PC-9 (cell line): Measurements from ENCODE around the gene WRAP73. TPM values are rescaled to one million over a fixed set of nuclear protein-coding genes. Genes with fewer than 3 reads are reported as not detected.

Experiments
- BruUV-seq: library from RNA; stranded (reverse); fragments of 400-500 nt; replicated peaks from 2 replicates; lab custom pipeline; 2021; lab: Mats Ljungman, UMichigan
- CTCF ChIA-PET: fragments of 300-600 bp; sonication (Branson Sonifier 250); formaldehyde crosslinking; loops from one replicate; lab custom pipeline; 2022; ENCODE audit warnings: antibody characterized with exemption; lab: Charles Lee
- POLR2A ChIA-PET: fragments of 300-600 bp; sonication (Branson Sonifier 250); formaldehyde crosslinking; loops from one replicate; lab custom pipeline; 2022; ENCODE audit warnings: antibody characterized with exemption; ENCODE audit not compliant: unreplicated experiment; lab: Charles Lee
- DNase-seq, 2 experiments: peaks; one replicate each; pipeline versions ENCODE4 v3.0.0 to v3.0.0-alpha.2; 2015 to 2022; ENCODE audit warnings: mixed read lengths in 1 of 2
- H2AFZ ChIP-seq: fragments of 200-600 bp; sonication (generic); 2 replicates; pipeline ENCODE4 v1.8.1; 2017; ENCODE audit warnings: antibody characterized with exemption
- H3F3A ChIP-seq: fragments of 200-600 bp; sonication (generic); 2 replicates; pipeline ENCODE4 v1.8.1; 2017; ENCODE audit warnings: antibody characterized with exemption, mild to moderate bottlenecking, low read depth; ENCODE audit not compliant: insufficient read depth
- H3K27ac ChIP-seq: fragments of 200-600 bp; sonication (generic); 2 replicates; pipeline ENCODE4 v1.6.1; 2016; ENCODE audit warnings: mixed run types
- H3K27me3 ChIP-seq: fragments of 200-600 bp; sonication (generic); 2 replicates; pipeline ENCODE4 v1.6.1; 2016; ENCODE audit warnings: low read depth, mixed run types; ENCODE audit not compliant: insufficient read depth
- H3K36me3 ChIP-seq: fragments of 200-600 bp; sonication (generic); 2 replicates; pipeline ENCODE4 v1.6.1; 2016; ENCODE audit warnings: low read depth, mixed run types
- H3K4me1 ChIP-seq: fragments of 200-600 bp; sonication (generic); replicated peaks from 2 replicates; pipeline ENCODE4 v1.6.1; 2016; ENCODE audit warnings: mixed run types; ENCODE audit not compliant: insufficient read depth
- H3K4me2 ChIP-seq: fragments of 200-600 bp; sonication (generic); 2 replicates; pipeline ENCODE4 v1.6.1; 2017; ENCODE audit warnings: mixed run types
- H3K4me3 ChIP-seq: fragments of 200-600 bp; sonication (generic); 2 replicates; pipeline ENCODE4 v1.6.1; 2016; ENCODE audit warnings: mixed run types
- H3K79me2 ChIP-seq: fragments of 200-600 bp; sonication (generic); 2 replicates; pipeline ENCODE4 v1.6.1; 2017; ENCODE audit warnings: low read depth, mixed run types
- H3K9me2 ChIP-seq: fragments of 200-600 bp; sonication (generic); 2 replicates; pipeline ENCODE4 v1.8.1; 2017; ENCODE audit warnings: mild to moderate bottlenecking; ENCODE audit not compliant: insufficient read depth
- H3K9me3 ChIP-seq: fragments of 200-600 bp; sonication (generic); 2 replicates; pipeline ENCODE4 v1.8.1; 2016; ENCODE audit warnings: low read depth; ENCODE audit not compliant: insufficient read depth
- H4K20me1 ChIP-seq: fragments of 200-600 bp; sonication (generic); 2 replicates; pipeline ENCODE4 v1.8.1; 2017; ENCODE audit not compliant: insufficient read depth
- CTCF ChIP-seq: fragments of 200-600 bp; sonication (generic); conservative IDR thresholded peaks from 2 replicates; pipeline ENCODE4 v1.6.1; 2017; ENCODE audit warnings: mixed run types, antibody characterized with exemption, mild to moderate bottlenecking, moderate library complexity
- EZH2 ChIP-seq: fragments of 200-600 bp; sonication (generic); IDR thresholded peaks from 2 replicates; pipeline ENCODE4 v1.8.0; 2017; ENCODE audit warnings: antibody characterized with exemption, low read depth
- intact Hi-C: fragments of 100-400 bp; cut with micrococcal nuclease; formaldehyde crosslinking; loops from one replicate; pipeline ENCODE4 v1.10.0; 2022; ENCODE audit not compliant: unreplicated experiment
- total RNA-seq: library from RNA; stranded (reverse); gene quantifications from 2 replicates; pipeline ENCODE4 v1.2.3, GENCODE V29; 2021

The WRAP73 gene
- total RNA-seq, 1 experiment from 2014 or later = 25.5 TPM

GRCh38 chr1:3617806-3618345 lies 32.0 kb downstream of the WRAP73 start:
- Histone ChIP-seq H3K9me2 (no peaks in the 10 kb centered on the region), H3K4me2 (no peak overlapping the region), H3K79me2 (no peaks in the 10 kb centered on the region), H3F3A (peaks cover 12% of the 10 kb centered on the region; the same call in 1 of the 2 replicates), H3K27ac (no peak overlapping the region), H3K36me3 (no peaks in the 10 kb centered on the region), H3K4me1 (peaks cover 33% of the 10 kb centered on the region), H4K20me1 (no peaks in the 10 kb centered on the region), H3K27me3 (no peaks in the 10 kb centered on the region), H3K9me3 (no peaks in the 10 kb centered on the region), H3K4me3 (no peak overlapping the region), H2AFZ (no peak overlapping the region)
- CTCF ChIA-PET = interaction anchor here (0.6 kb wide), 1 partner anchor 54 kb away, joined by 3 read pairs; no protein-coding TSS in a partner anchor
- intact Hi-C loops = no loop called here
- no TSS peak for BruUV-seq
- no peak for TF ChIP-seq CTCF
- TF ChIP-seq EZH2 = no peak
- POLR2A ChIA-PET = no interaction called here
- DNase-seq = no peak

DNA sequence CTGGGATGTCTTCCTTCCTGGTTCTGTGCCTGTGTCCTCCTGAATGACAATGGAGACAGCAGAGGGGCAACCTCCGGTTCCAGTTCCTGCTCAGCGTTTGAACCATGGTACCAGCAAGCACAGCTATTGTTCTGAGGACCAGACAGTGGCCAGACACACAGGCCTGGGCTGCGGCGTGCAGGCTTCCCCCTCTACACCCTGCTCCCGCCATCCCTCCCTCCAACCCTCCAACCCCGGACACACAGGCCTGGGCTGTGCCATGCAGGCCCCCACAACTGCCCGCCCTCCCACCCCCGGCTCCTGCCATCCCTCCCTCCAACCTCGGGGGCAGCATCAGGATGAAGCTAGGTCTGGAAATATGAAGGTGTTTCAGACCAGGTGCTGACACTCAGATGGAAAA lies 33.0 kb downstream of the WRAP73 start:
- no peak for DNase-seq
- H3K4me3 ChIP-seq = no peak overlapping the region
- no peaks in the 10 kb centered on the region for H3K9me3 ChIP-seq
- intact Hi-C loops = no loop called here
- no peaks in the 10 kb centered on the region for H3K9me2 ChIP-seq
- peaks cover 41% of the 10 kb centered on the region for H3K4me1 ChIP-seq
- H3F3A ChIP-seq = peaks cover 22% of the 10 kb centered on the region; the same call in 1 of the 2 replicates
- H4K20me1 ChIP-seq = no peaks in the 10 kb centered on the region
- H3K79me2 ChIP-seq = no peaks in the 10 kb centered on the region
- H3K27me3 ChIP-seq = no peaks in the 10 kb centered on the region
- no peak overlapping the region for H2AFZ ChIP-seq
- TF ChIP-seq CTCF = no peak
- TF ChIP-seq EZH2 = no peak
- POLR2A ChIA-PET = no interaction called here
- H3K36me3 ChIP-seq = no peaks in the 10 kb centered on the region
- CTCF ChIA-PET = interaction anchor here (0.5 to 0.6 kb wide), 2 partner anchors 87 to 94 kb away, joined by 6 to 8 read pairs; no protein-coding TSS in a partner anchor
- no peak overlapping the region for H3K4me2 ChIP-seq
- H3K27ac ChIP-seq = no peak overlapping the region
- no TSS peak for BruUV-seq

GRCh38 chr1:3614755-3615742 lies 34.9 kb downstream of the WRAP73 start:
- peak overlapping the region; percentile 71 for H3K4me2 ChIP-seq
- H4K20me1 ChIP-seq = no peaks in the 10 kb centered on the region
- peak overlapping the region; percentile 85 for H3K27ac ChIP-seq
- no TSS peak for BruUV-seq
- no peak for DNase-seq
- peaks cover 49% of the 10 kb centered on the region for H3K4me1 ChIP-seq
- ChIA-PET CTCF (interaction anchor here (0.6 kb wide), 1 partner anchor 69 kb away, joined by 9 read pairs; no protein-coding TSS in a partner anchor), POLR2A (interaction anchor here (0.6 kb wide), 1 partner anchor 72 kb away, joined by 5 read pairs; no protein-coding TSS in a partner anchor)
- no peak overlapping the region for H3K4me3 ChIP-seq
- peaks cover 5% of the 10 kb centered on the region; the same call in 1 of the 2 replicates for H3K79me2 ChIP-seq
- H3K9me2 ChIP-seq = no peaks in the 10 kb centered on the region
- no peak for TF ChIP-seq EZH2
- peak; percentile 65 for TF ChIP-seq CTCF
- intact Hi-C loops = no loop called here
- H3K9me3 ChIP-seq = no peaks in the 10 kb centered on the region
- no peak overlapping the region for H2AFZ ChIP-seq
- no peaks in the 10 kb centered on the region for H3K27me3 ChIP-seq
- H3F3A ChIP-seq = peaks cover 24% of the 10 kb centered on the region; the same call in 1 of the 2 replicates
- H3K36me3 ChIP-seq = no peaks in the 10 kb centered on the region
